ENCODE measurements around the gene FAM24A. TPM values are rescaled to one million over a fixed set of nuclear protein-coding genes. Genes with fewer than 3 reads are reported as not detected.
"Not testable (repeated sequence)": the region's sequence is repeated elsewhere in the genome, so short reads cannot be mapped to it uniquely, and the experiment has no call there.

The FAM24A gene
- total and polyA plus RNA-seq, 5 donors: not detected

- DNase-seq (no peak), ATAC-seq (no peak)
- Histone ChIP-seq H3K27me3 (ENCODE audit: control insufficient read depth, insufficient read depth) (no peaks in the 10 kb centered on the region), H3K4me1 (ENCODE audit: control insufficient read depth, insufficient read depth, low read length) (no peaks in the 10 kb centered on the region), H3K9me3 (ENCODE audit: control insufficient read depth, low read length) (no peaks in the 10 kb centered on the region), H3K27ac (ENCODE audit: low read length) (no peak overlapping the region), H3K4me3 (ENCODE audit: low read length) (no peak overlapping the region)
- whole genome bisulfite sequencing: 71% methylated on average over 1 of the region's 1 CpG
- intact Hi-C loops (cut with DNase I): no loop called here
Observed at GRCh38 chr10:122877264-122877663, 33.1 kb upstream of the FAM24A start.

GRCh38 chr10:122878799-122879338, 31.5 kb upstream of the FAM24A start:
- Histone ChIP-seq H3K4me1 (ENCODE audit: control insufficient read depth, insufficient read depth, low read length) (no peaks in the 10 kb centered on the region), H3K4me3 (ENCODE audit: low read length) (peak overlapping the region; percentile 60), H3K27me3 (ENCODE audit: control insufficient read depth, insufficient read depth) (no peaks in the 10 kb centered on the region), H3K9me3 (ENCODE audit: control insufficient read depth, low read length) (no peaks in the 10 kb centered on the region), H3K27ac (ENCODE audit: low read length) (no peak overlapping the region)
- ATAC-seq (peak in 1 of 2 donors; percentile 33), DNase-seq (no peak)
- intact Hi-C loops (cut with DNase I): no loop called here
- WGBS: 47% methylated on average over 14 of the region's 14 CpGs

GRCh38 chr10:122879339-122880273, 30.8 kb upstream of the FAM24A start, which contains the start of gene FAM24B:
Gene FAM24B, minus strand, starts transcription at chr10:122879581. Its CDS starts 29,066 bp downstream, at chr10:122850515.
- no peaks in the 10 kb centered on the region for H3K4me1 ChIP-seq (ENCODE audit: control insufficient read depth, insufficient read depth, low read length)
- intact Hi-C loops (cut with DNase I): no loop called here
- H3K27ac ChIP-seq (ENCODE audit: low read length): no peak within 1 kb of the TSS
- H3K27me3 ChIP-seq (ENCODE audit: control insufficient read depth, insufficient read depth): no peaks in the 10 kb centered on the region
- H3K4me3 ChIP-seq (ENCODE audit: low read length): peak within 1 kb of the TSS; percentile 60
- ATAC-seq (peak; percentile 98 to 99), DNase-seq (peak; percentile 95 to 97 (median 96))
- WGBS: 3% methylated on average over 95 of the region's 95 CpGs
- H3K9me3 ChIP-seq (ENCODE audit: control insufficient read depth, low read length): no peaks in the 10 kb centered on the region

DNA sequence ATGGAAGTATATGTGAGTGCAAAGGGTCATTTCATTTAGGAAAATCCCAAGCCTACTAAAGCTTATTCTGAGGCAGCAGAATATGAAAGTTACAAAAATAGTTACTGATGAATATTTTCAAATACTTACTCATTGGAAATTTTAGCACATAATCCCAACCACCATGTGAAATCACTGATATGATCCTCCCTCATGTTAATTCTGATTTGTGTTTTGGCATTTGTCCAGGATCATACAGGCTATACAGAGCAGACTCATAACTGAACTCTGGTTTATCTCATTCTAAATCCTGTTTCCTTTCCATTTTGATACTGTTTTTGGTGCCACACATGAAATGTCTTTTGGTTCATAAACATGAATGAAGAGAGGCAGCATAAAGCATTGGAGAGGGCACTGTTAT, 27.6 kb upstream of the FAM24A start:
- H3K9me3 ChIP-seq (ENCODE audit: control insufficient read depth, low read length): no peaks in the 10 kb centered on the region
- no peak for DNase-seq
- ATAC-seq: no peak

DNA sequence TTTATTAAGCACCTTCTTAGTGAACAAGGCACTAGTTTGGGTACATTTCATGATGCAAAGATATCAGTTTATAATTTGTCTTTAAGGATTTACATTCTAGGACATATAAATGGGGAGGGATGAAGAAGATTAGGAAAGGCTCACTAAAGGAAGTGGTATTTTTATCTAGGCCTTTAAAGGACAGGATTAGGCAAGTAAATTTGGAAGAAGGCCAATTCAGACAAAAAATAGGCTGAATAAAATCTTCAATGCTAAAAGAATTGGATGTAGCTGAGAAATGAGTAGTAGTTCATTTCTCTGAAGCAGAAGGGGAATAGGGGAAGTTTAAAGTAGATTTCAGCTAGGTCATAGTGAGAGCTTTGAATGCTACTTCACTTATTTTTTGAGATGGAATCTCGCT, 26.2 kb upstream of the FAM24A start:
- H3K27me3 ChIP-seq (ENCODE audit: control insufficient read depth, insufficient read depth): no peaks in the 10 kb centered on the region
- ATAC-seq (no peak), DNase-seq (no peak)
- intact Hi-C loops (cut with DNase I): no loop called here
- no peaks in the 10 kb centered on the region for H3K9me3 ChIP-seq (ENCODE audit: control insufficient read depth, low read length)
- no peak overlapping the region for H3K4me3 ChIP-seq (ENCODE audit: low read length)
- WGBS: 91% methylated on average over 1 of the region's 1 CpG
- H3K27ac ChIP-seq (ENCODE audit: low read length): no peak overlapping the region
- H3K4me1 ChIP-seq (ENCODE audit: control insufficient read depth, insufficient read depth, low read length): no peaks in the 10 kb centered on the region

More for the DNA sequence above, 27.6 kb upstream of the FAM24A start:
- no peak overlapping the region for H3K27ac ChIP-seq (ENCODE audit: low read length)
- no peaks in the 10 kb centered on the region for H3K27me3 ChIP-seq (ENCODE audit: control insufficient read depth, insufficient read depth)
- no peak overlapping the region for H3K4me3 ChIP-seq (ENCODE audit: low read length)
- intact Hi-C loops (cut with DNase I): no loop called here
- H3K4me1 ChIP-seq (ENCODE audit: control insufficient read depth, insufficient read depth, low read length): no peaks in the 10 kb centered on the region

DNA sequence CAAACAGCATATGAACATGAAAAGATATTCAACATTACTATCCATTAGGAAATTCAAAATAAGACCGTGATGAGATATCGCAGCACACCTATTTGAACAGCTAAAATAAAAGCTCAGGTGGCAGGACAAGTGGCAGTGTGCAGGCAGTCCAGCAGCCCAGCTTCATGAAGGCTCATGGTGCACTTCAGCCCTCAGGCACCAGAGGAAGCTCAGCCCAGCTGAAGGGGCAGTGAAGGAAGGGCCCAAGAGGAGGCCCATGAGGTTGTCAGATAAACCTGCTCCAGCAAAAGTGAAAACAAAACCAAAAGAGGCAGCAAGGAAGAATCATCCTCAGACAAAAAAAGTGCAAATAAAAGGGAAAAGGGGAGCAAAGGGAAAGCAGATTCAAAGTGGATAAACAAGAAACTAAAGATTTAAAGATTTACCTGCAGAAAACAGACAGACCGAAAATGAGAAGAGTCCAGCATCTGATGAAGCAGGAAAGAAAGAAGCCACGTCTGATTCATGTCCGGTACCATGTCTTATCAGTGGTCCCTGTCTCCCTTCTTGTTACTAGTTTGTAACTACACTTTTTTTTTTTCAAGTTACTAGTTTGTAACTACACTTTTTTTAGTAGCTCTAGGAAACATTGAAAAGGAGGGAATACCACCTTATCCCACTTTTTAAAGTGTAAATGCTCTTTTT, 16.0 kb upstream of the FAM24A start:
- DNase-seq (no peak), ATAC-seq (no peak)
- Histone ChIP-seq H3K4me3 (ENCODE audit: low read length) (no peak overlapping the region), H3K4me1 (ENCODE audit: control insufficient read depth, insufficient read depth, low read length) (no peaks in the 10 kb centered on the region), H3K27ac (ENCODE audit: low read length) (no peak overlapping the region), H3K27me3 (ENCODE audit: control insufficient read depth, insufficient read depth) (no peaks in the 10 kb centered on the region), H3K9me3 (ENCODE audit: control insufficient read depth, low read length) (no peaks in the 10 kb centered on the region)
- intact Hi-C loops (cut with DNase I): no loop called here
- 80% methylated on average over 5 of the region's 5 CpGs for WGBS

DNA sequence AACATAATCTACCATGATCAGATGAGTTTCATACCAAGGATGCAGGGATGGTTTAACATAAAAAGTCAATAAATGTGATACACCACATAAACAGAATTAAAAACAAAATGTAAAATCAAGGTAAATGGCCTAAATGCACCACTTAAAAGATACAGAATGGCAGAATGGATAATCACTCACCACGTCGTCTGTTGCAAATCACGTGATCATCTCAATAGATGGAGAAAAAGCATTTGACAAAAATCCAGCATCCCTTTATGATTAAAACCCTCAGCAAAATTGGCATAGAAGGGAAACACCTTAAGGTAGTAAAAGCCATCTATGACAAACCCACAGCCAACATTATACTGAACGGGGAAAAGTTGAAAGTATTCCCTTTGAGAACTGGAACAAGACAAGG, 6.5 kb upstream of the FAM24A start:
- DNase-seq; ATAC-seq; H3K4me3 ChIP-seq (ENCODE audit: low read length); H3K9me3 ChIP-seq (ENCODE audit: control insufficient read depth, low read length); H3K27me3 ChIP-seq (ENCODE audit: control insufficient read depth, insufficient read depth); intact Hi-C loops (cut with DNase I); H3K27ac ChIP-seq (ENCODE audit: low read length); H3K4me1 ChIP-seq (ENCODE audit: control insufficient read depth, insufficient read depth, low read length): not testable (repeated sequence)
- 68% methylated on average over 4 of the region's 4 CpGs for WGBS

- Histone ChIP-seq H3K4me1 (ENCODE audit: control insufficient read depth, insufficient read depth, low read length) (no peaks in the 10 kb centered on the region), H3K9me3 (ENCODE audit: control insufficient read depth, low read length) (no peaks in the 10 kb centered on the region), H3K4me3 (ENCODE audit: low read length) (no peak overlapping the region), H3K27me3 (ENCODE audit: control insufficient read depth, insufficient read depth) (no peaks in the 10 kb centered on the region), H3K27ac (ENCODE audit: low read length) (no peak overlapping the region)
- ATAC-seq (peak; percentile 45 to 79), DNase-seq (peak; percentile 19 to 64 (median 58))
- WGBS: 20% methylated on average over 5 of the region's 5 CpGs
- intact Hi-C loops (cut with DNase I): no loop called here
Observed at GRCh38 chr10:122911889-122912484, 1.6 kb downstream of the FAM24A start.

- H3K9me3 ChIP-seq (ENCODE audit: control insufficient read depth, low read length): no peaks in the 10 kb centered on the region
- no peak overlapping the region for H3K27ac ChIP-seq (ENCODE audit: low read length)
- H3K4me1 ChIP-seq (ENCODE audit: control insufficient read depth, insufficient read depth, low read length): no peaks in the 10 kb centered on the region
- 66% methylated on average over 2 of the region's 2 CpGs for WGBS
- intact Hi-C loops (cut with DNase I): no loop called here
- ATAC-seq (no peak), DNase-seq (no peak)
- no peaks in the 10 kb centered on the region for H3K27me3 ChIP-seq (ENCODE audit: control insufficient read depth, insufficient read depth)
- H3K4me3 ChIP-seq (ENCODE audit: low read length): no peak overlapping the region
Observed at GRCh38 chr10:122915700-122916099, 5.3 kb downstream of the FAM24A start.

DNA sequence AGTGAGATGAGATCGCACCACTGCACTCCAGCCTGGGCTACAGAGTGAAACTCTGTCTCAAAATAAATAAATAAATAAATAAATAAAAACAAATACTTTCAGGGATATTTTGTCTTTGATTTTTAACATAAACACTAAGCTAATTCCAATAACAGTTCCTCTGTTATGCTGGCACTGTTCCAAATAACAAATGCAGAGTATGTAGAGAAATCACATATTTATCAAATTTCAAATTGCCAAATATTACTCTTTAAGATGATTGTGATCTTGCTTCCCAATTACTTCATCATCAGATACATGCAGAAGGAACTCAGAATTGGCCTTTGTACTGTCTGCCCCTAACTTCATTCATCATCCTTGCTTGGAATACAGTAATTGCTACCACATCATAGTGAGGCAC, 19.7 kb downstream of the FAM24A start:
- Histone ChIP-seq H3K4me3 (ENCODE audit: low read length) (no peak overlapping the region), H3K27me3 (ENCODE audit: control insufficient read depth, insufficient read depth) (no peaks in the 10 kb centered on the region), H3K4me1 (ENCODE audit: control insufficient read depth, insufficient read depth, low read length) (no peaks in the 10 kb centered on the region), H3K27ac (ENCODE audit: low read length) (no peak overlapping the region), H3K9me3 (ENCODE audit: control insufficient read depth, low read length) (no peaks in the 10 kb centered on the region)
- intact Hi-C loops (cut with DNase I): no loop called here
- WGBS: 100% methylated on average over 1 of the region's 1 CpG
- ATAC-seq: no peak
- DNase-seq: no peak

Data from right cardiac atrium (tissue), 5 donors.